Measurements from ENCODE around the gene LMO1. TPM values are rescaled to one million over a fixed set of nuclear protein-coding genes. Genes with fewer than 3 reads are reported as not detected.

The LMO1 gene
- total RNA-seq, 2 donors from 2014 or later: not detected

- peak overlapping the region in 1 of 2 donors; percentile 9 for H3K27ac ChIP-seq
- no peaks in the 10 kb centered on the region for H3K27me3 ChIP-seq
- H3K4me1 ChIP-seq: peaks cover 0 to 9% of the 10 kb centered on the region in 2 donors
- peak overlapping the region in 1 of 2 donors; percentile 38 for H3K4me3 ChIP-seq
- H3K36me3 ChIP-seq: no peaks in the 10 kb centered on the region
- DNase-seq (ENCODE audit: low spot score): peak; percentile 56
- no peaks in the 10 kb centered on the region for H3K9me3 ChIP-seq
- TF ChIP-seq CTCF (IDR thresholded peaks at IDR 0.05): no peak
These were observed 20.0 kb upstream of the LMO1 start for GRCh38 chr11:8283465-8284230.

DNA sequence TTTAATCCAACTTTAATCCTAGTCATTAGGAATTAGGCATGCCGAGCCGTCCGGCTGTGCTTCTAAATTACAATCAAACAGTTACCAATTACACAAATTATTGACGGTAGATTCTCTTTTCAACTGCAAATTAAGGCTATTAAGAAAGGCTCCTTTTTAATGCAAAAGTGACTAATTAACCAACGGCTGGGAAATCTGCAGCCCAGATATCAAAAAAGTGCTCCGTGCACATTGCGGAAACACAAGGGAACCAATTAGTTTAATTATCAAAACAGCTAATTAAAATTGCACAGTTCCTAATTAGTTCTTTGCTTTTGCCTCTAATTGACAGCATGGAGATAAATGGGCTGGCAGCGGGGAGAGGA is 19.4 kb upstream of the LMO1 start:
- peak; percentile 23 for DNase-seq (ENCODE audit: low spot score)
- H3K4me1 ChIP-seq: peaks cover 0 to 9% of the 10 kb centered on the region in 2 donors
- H3K27me3 ChIP-seq: no peaks in the 10 kb centered on the region
- no peak for TF ChIP-seq CTCF (IDR thresholded peaks at IDR 0.05)
- H3K4me3 ChIP-seq: peak overlapping the region in 1 of 2 donors; percentile 38
- peak overlapping the region in 1 of 2 donors; percentile 9 for H3K27ac ChIP-seq
- H3K36me3 ChIP-seq: no peaks in the 10 kb centered on the region
- no peaks in the 10 kb centered on the region for H3K9me3 ChIP-seq

GRCh38 chr11:8282631-8283030 is 19.0 kb upstream of the LMO1 start:
- no peak for DNase-seq (ENCODE audit: low spot score)
- Histone ChIP-seq H3K36me3 (no peaks in the 10 kb centered on the region), H3K4me3 (no peak overlapping the region), H3K27me3 (no peaks in the 10 kb centered on the region), H3K9me3 (no peaks in the 10 kb centered on the region), H3K4me1 (peaks cover 0 to 9% of the 10 kb centered on the region in 2 donors), H3K27ac (peak overlapping the region in 1 of 2 donors; percentile 40)
- TF ChIP-seq CTCF (IDR thresholded peaks at IDR 0.05): no peak

DNA sequence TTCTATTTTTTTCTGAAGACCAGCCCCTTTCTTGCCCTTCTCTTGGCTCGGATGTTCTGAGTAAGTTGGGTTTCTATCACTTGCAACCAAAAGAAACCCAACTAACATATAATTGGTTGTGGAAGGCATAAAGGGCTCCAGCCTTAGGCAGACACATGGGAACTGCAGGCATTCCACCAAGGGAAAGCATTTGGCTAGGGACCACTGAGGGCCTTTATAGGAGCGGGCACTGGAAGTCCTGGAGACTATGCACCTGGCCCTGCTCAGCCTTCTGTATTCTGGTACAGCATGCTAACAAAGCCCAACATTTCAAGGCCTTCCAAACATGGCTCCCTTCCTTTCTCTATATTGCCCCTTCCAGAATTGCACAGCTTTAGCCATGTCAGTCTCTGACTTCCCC is 17.6 kb upstream of the LMO1 start:
- Histone ChIP-seq H3K27ac (no peak overlapping the region), H3K27me3 (no peaks in the 10 kb centered on the region), H3K36me3 (no peaks in the 10 kb centered on the region), H3K4me3 (no peak overlapping the region), H3K9me3 (no peaks in the 10 kb centered on the region), H3K4me1 (peaks cover 0 to 9% of the 10 kb centered on the region in 2 donors)
- DNase-seq (ENCODE audit: low spot score): no peak
- no peak for TF ChIP-seq CTCF (IDR thresholded peaks at IDR 0.05)

DNA sequence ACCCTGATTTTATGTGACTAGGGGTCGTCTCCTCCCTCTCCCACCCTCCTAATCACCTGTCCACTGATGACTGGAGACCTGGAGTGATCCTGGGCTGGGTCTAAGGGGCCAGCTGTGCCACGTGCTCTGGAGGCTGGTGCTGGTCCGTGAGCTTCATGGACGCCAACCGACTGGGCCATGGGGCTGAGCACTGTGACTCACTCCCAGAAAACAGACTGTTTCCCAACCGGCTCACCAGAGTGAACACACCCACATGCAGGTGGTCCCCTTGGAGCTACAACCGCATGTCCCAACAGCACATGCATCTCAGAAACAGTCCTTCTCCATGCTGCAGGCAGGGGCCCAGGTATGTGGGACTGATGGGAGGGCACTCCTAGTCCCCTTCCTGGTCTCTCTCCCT is 14.0 kb upstream of the LMO1 start:
- no peak for DNase-seq (ENCODE audit: low spot score)
- no peaks in the 10 kb centered on the region for H3K36me3 ChIP-seq
- no peak overlapping the region for H3K27ac ChIP-seq
- H3K4me3 ChIP-seq: no peak overlapping the region
- H3K9me3 ChIP-seq: no peaks in the 10 kb centered on the region
- H3K27me3 ChIP-seq: no peaks in the 10 kb centered on the region
- no peaks in the 10 kb centered on the region for H3K4me1 ChIP-seq
- no peak for TF ChIP-seq CTCF (IDR thresholded peaks at IDR 0.05)

DNA sequence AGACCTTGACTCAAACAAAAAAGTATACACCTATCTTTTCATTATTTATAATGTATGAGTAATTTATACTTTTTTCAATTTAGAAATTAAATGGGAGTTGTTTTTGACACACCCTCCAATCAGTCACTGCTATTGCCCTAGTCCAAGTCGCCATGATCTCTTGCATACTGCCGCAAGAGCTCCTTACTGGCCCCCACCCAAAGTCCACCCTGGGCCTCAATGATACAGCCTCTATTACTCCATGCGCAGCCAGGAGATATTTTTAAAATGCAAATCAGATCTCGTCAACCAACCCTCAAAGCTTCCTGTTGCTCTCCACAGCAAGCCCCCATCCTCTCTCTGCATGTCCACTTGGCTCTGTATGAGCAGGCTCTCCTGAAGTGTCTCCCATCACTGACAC is 12.8 kb upstream of the LMO1 start:
- Histone ChIP-seq H3K27ac (no peak overlapping the region), H3K4me3 (no peak overlapping the region), H3K27me3 (no peaks in the 10 kb centered on the region), H3K9me3 (no peaks in the 10 kb centered on the region), H3K4me1 (no peaks in the 10 kb centered on the region), H3K36me3 (no peaks in the 10 kb centered on the region)
- no peak for TF ChIP-seq CTCF (IDR thresholded peaks at IDR 0.05)
- DNase-seq (ENCODE audit: low spot score): no peak
